ENCODE data around the gene DYNLT4.
"Not testable (repeated sequence)": the region's sequence is repeated elsewhere in the genome, so short reads cannot be mapped to it uniquely, and the experiment has no call there.

The DYNLT4 gene

DNA sequence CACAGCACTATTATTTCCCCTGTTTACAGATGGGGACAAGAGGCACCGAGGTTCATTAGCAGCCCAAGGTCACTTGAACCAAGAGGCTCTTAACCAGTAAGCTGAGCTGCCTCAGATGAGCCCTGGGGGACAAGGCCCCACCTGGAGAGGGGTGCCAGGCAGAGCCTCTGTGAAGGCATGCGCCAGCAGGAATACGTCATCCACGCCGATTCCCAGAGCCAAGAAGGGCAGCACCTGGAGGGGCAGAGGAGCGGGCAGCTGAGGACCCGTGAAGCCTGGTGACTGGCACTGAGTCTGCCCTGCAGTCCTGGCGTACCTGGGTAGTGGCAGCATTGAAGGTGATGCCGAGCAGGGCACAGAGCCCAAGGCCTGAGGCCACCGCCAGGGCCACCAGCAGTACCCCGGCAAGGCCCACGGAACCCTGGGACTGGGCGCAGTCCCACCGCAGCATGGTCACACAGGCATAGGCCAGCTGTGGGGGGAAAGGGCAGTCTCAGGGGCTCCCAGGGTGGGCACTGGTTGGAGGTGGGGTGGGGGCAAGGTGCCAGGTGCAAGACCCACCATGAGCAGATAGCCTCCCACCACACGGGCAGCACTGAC lies 21.8 kb upstream of the DYNLT4 start:
- no peak for DNase-seq (ENCODE audit: low spot score)

DNA sequence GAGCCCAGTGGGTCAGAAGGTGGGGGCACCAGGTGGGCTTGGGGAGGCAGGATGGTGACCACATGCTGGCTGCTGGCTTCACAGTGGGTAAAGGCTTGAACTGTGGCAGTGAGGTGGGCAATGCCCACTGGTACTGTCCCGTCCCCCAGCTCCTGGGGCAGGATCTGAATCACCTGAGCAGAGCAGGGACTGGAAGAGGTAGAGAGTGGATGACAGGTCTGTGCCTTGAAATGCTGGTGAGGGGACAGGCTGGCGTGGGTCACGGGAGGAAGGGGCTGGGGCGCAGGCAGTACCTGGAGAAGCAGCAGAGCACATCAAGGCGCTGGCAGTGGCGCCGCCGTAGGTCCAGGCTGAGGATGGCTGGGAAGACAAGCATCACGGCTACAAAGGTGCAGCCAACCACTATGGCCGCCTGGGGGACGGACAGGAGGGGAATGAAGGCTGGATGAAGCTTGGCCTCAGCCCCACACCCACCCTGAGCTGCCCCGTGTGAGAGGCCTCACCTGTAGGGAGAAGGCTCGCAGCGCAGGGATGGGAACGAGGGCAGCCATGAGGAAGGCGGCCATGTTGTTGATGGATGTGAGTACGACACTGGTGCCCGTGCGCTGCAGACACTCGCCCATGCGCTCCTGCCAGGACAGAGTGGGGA lies 21.0 kb upstream of the DYNLT4 start:
- DNase-seq (ENCODE audit: low spot score) = no peak

DNA sequence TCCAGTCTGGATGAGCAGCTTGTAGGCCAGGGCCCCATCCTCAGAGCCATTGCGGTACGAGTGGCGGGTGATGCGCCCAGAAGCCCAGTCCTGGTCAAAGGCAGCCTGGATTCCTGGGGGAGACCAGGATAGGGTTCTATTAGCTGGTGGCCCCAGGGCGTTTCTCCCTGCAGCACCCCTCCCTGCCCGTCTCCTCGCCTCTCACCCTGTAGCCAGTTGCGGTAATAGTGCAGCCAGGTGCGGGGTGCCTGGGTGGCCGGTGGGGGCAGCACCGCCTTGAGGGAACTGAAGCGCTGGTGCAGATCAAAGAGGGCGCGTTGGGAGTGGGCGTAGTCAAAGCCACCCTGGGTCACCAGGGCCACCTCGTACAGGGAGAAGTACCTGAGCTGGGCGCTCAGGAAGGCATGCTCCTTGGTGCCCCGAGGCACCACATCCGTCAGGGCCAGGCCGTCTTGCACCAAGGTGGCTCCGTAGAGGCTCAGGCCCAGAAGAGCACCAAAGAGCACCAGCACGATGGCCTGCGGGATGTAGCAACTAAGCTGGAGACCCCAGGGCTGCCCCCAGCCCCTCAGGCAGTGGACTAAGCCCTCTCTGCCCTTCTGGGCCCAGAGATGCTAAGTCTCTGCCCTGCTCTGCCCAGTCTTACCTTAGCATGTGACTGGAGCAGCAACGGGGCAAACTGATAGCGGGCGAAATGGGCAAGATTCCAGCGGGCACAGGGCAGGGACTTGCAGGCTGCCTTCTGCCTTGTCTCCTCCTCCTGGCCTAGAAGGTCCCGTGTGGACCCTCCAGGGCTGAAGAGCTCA lies 20.2 kb upstream of the DYNLT4 start:
- DNase-seq (ENCODE audit: low spot score) = no peak

DNA sequence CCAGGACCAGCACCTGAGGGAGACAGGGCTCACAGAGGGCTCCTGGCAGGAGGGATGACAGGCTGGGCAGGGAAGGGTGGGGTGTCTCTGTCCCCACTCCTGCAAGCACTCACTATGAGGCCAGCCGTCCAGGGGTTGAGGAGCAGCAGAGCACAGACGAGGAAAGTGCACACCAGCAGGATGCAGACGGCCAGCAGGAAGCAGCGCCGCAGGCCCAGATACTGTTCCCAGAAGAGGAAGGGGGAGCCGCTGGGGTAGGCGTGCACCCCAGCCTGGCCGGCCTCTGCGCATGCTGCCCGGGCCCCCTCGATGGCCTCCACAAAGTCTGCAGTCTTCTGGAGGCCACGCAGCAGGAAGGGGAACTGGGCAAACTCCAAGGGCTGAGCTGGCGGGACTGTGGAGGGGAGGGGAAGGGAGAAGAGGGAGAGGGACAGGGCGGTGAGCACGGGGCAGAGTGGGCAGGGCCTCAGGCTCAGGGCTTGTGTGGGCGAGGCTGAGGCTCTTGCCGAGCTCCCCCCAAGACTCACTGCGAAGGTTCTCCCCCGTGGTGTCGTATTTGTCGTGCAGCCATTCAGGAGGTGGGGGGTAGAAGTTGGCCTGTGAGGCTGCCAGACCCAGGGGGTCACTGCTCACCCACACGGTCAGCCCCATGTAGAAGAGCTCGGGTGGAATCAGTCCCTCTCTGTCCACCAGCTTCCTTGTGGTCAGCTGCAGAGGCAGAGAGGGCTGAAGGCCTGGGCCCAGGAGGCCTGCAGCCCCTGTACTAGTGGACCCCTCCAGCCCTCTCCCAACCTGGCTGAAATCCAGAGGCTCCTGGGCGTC lies 19.4 kb upstream of the DYNLT4 start:
- no peak for DNase-seq (ENCODE audit: low spot score)

DNA sequence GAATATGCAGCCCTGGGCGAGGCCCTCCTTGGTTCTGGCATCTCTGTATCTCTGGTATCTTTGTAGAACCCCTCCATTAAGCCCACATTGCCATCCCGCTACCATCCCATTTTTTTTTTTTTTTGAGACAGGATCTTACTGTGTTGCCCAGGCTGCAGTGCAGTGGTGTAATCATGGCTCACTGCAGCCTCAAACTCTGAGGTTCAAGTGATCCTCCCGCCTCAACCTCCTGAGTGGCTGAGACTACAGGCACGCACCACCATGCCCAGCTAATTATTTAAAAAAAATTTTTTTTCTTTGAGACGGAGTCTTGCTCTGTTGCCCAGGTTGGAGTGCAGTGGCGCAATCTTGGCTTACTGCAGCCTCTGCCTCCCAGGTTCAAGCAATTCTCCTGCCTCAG lies 17.2 kb upstream of the DYNLT4 start:
- not testable (repeated sequence) for DNase-seq (ENCODE audit: low spot score)

DNA sequence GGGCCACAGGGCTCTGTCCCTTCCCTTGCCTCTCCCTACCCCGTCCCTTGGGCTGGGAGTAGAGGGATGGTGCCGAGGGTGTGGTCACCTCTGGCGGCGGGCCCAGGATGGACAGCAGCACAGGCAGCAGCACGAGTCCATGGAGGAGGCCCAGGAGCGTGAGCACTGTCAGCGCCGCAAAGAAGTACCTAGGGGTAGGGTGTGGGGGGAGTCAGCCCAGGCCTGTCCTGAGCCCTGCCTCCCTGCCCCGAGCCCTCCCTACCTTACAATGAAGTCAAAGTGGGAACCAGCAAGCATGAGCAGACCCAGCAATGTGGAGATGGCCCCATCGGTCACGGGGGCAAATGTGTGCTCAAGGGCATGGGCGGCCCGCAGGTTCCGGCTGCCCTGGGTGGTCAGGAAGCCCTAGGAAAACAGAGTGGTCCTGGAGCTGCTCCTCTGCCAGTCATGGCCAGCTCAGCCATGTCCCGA lies 15.9 kb upstream of the DYNLT4 start:
- no peak for DNase-seq (ENCODE audit: low spot score)

DNA sequence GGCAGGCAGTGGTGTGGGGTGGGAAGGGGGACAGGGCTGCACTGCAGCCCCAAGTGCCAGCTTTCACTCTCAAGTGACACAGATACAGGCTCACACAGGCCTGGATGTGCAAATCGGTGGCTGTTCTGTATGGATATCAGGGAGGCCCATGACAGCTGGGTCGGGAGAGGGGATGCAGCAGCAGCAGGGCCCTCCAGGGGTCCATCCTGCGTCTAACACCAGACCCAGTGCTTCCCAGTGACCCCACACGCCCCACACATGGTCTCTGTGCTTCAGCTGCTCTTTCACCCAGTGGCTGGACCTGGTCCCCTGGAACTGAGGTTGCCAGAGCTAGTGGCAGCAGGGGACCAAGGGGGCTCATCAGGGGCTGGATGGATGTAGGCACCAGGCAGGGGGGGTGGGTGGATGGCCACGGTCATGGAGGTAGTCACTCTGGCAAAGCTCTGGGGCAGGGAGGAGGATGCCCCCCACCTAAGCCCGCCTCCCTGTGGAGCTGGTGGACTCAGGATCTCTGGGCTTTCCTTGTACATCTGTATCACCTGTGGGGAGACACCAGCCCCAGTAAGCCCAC lies 15.1 kb upstream of the DYNLT4 start:
- DNase-seq (ENCODE audit: low spot score) = no peak

DNA sequence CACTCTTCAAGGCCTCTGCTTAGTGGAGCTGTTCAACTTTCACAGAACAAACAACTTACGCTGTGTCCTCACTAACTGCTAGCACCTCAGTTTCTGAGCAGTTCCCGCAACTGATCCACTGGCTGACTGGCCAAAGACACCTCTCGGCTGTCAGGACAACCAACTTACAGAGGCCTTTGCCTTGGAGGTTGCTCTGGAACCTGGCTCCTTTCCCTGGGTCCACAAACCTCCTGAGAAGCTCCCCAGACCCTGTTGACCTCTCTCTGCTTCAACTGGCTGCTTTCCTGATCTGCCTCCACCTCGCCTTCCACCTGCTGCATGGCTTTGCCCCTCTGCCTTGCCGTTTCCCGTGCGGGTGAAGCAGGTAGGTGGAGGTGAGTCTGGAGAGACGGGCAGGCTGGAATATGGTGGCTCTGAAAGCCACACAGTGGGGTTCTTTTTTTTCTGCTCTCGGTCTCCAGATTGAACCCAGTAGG lies 14.1 kb upstream of the DYNLT4 start:
- no peak for DNase-seq (ENCODE audit: low spot score)

DNA sequence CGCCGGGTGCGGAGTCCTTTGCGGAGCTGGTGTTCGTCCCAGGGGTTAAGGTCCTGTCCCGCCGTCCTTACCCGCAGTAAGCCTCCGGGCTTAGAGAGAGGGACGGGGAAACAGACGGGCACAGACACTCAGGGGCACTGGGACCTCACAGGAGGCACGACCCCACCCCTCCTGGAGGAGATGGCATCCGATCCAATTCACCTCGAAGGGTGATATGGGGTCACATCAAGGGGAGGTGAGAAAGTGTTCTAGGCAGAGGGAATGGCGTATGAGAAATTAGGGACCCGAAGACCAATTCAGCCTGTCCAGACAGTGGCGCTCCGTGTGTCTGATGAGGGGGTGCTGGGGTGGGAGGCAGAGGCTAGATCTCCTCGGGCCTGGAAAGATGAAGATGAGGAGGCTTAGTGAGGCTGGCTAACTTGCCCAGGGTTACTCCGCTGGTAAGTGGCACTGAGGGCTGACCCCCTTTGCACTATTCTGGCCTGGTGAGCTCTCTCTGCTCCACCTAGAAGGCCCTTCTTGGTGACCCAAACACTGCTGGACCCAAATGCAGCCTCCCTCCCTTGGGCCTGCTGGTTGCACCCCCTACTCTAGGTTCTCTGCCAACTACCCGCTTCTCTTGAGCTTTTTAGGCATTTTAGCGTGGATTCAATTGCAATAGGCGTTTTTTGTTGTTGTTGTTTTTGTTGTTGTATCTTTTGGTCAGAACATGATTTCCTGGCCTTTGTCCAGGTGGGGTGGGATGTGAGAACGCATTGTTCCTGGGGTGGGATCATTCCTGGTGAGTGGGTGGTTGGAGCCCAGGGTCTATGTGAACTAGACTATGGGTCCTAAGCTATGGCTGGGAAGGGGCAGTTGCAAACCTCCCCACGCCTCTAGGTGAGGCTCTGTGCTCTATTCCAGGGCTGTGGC lies 13.4 kb upstream of the DYNLT4 start:
- DNase-seq (ENCODE audit: low spot score) = no peak

DNA sequence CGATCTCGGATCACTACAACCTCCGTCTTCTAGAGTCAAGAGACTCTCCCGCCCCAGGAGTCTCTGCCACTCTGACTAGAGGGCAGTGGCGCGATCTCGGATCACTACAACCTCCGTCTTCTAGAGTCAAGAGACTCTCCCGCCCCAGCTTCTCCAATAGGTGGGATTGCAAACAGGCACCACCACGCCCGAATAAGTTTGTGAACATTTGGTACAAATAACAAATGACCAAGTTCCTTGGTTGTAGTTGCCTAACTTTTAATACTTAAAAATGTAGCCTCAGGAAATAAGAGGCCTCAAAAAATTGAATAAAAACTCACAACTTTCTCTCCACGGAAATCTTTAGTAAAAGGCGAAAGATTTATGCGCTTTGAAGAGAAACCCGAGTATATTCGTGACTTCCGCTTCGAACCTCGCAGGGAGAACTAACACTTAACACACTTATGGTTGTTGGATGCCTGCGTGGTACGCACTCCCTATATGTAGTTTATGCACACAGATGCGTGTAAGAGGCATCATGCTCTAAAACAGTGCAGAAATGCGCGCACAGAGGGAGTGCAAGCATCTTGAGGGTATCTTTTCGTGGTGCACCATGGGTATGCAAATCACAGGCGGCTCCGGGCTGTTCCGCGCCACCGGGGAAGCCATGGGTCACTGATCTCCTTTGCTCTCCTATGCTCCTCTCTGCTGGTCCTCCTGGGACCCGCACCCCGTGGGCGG lies 12.6 kb upstream of the DYNLT4 start:
- DNase-seq (ENCODE audit: low spot score) = peak; percentile 97

DNA sequence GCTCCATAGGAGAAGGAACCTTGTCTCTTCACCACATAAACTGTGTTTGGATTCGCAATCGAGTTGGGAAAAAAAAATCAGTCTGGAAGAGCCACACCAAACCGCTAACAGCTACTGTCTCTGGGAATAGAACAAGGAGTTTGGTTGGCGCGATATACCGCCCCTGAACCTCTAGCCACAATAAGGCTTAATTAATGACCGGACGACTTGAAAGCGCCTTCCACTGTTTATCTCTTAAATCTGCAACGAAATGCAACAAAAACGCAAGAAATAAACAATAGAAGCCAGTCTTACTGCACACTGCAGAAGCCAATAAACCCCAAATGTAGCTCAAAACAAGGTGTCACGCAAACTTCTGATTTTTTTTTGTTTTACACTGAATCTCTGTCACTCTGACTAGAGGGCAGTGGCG lies 12.1 kb upstream of the DYNLT4 start:
- DNase-seq (ENCODE audit: low spot score) = no peak

DNA sequence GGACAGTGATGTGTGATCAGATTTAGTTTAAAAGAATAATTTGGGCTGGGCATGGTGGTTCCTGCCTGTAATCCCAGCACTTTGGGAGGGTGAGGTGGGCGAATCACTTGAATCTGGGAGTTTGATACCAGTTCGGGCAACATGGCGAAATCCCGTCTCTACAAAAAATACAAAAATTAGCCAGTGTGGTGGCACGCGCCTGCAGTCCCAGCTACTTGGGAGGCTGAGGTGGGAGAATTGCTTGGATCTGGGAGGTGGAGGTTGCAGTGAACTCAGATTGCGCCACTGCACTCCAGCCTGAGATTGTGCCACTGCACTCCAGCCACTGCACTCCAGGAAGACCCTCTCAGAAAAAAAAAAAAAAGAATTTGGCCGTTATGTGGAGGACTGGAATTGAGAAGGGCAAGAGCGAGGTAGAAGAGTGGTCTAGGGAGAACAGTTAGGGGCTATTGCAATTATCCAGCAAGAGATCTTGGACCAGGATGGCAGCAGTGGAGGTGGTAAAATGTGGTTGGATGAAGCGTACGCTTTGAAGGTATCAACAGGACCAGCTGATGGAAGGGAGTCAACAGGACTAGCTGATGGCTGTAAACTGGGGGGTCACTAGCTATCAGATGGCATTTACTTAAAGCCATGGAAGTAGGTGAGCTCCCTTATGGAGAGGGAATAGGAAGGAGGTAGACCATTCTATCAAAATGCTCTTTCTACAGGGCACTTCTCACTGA lies 10.8 kb upstream of the DYNLT4 start:
- no peak for DNase-seq (ENCODE audit: low spot score)

DNA sequence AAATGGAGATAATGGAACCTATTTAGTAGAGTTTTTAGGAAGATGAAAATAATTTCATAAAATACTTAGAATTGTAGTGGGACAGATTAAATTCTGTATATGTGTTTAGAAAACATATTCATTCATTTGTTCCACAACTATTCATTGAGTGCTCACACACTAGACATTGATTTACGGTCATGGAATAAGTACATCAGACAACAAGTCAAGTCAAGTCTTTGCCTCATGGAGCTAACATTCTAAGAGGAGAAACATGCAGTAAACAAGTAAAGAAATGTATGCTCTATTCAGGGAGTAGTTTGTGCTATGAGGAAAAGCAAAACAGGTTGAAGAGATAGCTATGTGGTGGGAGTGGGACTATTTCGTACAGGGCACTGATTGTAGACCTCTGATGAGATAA lies 10.2 kb upstream of the DYNLT4 start:
- no peak for DNase-seq (ENCODE audit: low spot score)

DNA sequence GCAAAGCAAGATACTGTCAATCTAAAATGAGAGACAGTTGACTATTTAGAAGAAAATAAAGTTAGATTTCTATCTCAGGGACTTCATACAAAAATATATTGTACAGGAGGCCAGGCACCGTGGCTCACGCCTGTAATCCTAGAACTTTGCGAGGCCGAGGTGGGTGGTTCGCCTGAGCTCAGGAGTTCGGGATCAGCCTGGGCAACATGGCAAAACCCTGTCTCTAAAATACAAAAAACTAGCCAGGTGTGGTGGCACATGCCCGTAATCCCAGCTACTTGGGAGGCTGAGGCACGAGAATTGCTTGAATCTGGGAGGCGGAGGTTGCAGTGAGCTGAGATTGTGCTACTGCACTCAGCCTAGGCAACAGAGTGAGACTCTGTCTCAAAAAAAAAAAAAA lies 8.8 kb upstream of the DYNLT4 start:
- DNase-seq (ENCODE audit: low spot score) = not testable (repeated sequence)

DNA sequence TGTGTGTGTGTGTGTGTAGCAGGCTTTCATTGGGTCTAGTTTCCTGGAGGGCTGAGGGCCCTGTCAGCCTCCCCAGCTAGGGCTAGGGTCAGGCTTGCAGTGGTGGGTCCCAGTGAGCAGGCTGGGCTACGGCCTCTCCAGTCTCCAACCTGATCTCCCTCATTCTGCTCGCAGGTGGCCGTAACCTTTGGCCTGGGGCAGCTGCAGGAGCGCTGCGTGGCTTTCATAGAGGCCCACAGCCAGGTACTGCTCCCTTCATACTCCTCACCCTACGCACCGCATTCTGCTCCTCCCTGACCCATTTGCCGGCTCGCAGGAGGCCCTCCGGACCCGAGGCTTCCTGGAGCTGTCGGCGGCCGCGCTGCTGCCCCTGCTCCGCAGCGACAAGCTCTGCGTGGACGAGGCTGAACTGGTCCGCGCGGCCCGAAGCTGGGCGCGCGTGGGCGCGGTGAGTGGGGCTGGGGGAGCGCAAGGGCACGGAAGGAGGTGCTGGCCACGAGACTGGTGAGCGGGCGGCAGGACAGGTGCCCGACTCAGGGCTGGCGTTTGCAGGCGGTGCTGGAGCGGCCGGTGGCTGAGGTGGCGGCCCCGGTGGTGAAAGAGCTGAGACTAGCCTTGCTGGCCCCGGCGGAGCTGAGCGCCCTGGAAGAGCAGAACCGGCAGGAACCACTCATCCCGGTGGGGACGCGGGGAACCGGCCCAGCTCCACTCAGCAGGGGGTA lies 5.8 kb upstream of the DYNLT4 start:
- DNase-seq (ENCODE audit: low spot score) = no peak

DNA sequence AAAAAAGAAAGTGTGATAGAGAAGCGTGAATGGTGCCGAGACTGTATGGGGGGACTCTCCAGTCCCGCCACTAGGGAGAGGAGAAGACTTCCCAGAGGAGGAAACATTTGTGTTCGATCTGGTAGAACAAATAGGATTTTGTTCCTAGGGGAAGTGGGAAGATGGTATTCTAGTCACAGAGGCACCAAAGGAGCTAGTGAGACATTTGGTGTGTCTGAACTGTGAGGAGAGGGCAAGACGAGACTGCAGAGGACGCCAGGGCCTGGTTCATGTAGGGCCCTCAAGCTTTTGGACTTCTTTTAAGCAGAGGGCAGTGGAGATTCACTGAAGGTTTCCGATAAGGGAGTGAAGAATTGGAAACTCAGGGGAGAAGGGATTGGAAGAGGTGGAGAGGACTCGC lies 4.1 kb upstream of the DYNLT4 start:
- DNase-seq (ENCODE audit: low spot score) = no peak

DNA sequence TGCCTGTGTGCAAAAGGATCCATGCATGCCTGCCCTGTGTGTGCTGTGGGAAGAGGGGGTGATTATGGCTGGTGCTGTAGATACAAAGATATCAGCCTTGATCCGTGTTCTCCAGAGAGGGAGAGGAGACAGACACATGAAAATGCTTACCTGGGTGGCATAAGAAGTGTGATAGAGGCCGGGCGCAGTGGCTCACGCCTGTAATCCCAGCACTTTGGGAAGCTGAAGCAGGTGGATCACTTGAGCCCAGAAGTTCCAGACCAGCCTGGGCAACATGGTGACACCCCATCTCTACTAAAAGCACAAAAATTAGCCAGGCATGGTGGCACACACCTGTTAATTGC lies 3.6 kb upstream of the DYNLT4 start:
- not testable (repeated sequence) for DNase-seq (ENCODE audit: low spot score)

DNA sequence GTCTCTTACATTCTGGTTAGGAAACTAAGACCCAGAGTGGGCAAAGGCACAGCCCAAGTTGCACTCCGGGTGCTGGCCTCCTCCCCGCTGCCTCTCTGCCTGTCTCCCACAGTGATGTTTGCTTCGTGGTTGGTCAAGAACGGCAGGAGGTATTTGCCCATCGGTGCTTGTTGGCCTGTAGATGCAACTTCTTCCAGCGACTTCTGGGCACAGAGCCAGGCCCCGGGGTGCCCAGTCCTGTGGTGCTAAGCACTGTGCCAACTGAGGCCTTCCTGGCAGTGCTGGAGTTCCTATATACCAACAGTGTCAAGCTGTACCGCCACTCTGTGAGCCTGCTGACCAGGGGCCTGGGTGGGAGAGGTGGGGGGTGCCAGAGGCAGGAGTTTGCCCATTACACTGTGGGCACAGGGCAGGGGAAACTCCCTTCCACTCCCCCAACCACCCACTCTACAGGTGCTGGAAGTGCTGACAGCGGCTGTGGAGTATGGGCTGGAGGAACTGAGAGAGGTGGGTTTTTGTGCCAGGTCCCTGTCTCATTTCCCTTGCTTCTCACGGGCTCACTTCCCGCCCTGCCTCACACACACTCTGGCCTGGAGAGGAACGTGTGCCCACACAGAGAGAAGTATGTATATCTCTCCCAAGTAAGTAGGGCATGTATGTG lies 3.1 kb upstream of the DYNLT4 start:
- DNase-seq (ENCODE audit: low spot score) = no peak
